K562 (cell line): Measurements from ENCODE around the gene SMARCD2.
"Not testable (repeated sequence)": the region's sequence is repeated elsewhere in the genome, so short reads cannot be mapped to it uniquely, and the experiment has no call there.

Experiments used
- CBX8 ChIP-seq: fragments of 200-600 bp; sonication (generic); IDR thresholded peaks from 2 replicates; pipeline ENCODE4 v1.6.1; 2012; ENCODE audit warnings: borderline replicate concordance, mixed run types, low read depth, mild to moderate bottlenecking, moderate library complexity, mixed read lengths, low read length, control low read depth, inconsistent platforms; ENCODE audit not compliant: poor library complexity, severe bottlenecking; ENCODE audit errors: extremely low read depth
- CTCF ChIP-seq, 3 experiments: IDR thresholded peaks in 2 of 3; conservative IDR thresholded peaks in 1 of 3; 2 replicates each; pipeline ENCODE4 v1.5.1; 2011 to 2012; ENCODE audit warnings: low read length in 3 of 3, mild to moderate bottlenecking in 3 of 3, control low read depth in 2 of 3, improper control_type of control experiment in 1 of 3, inconsistent platforms in 1 of 3, low read depth in 1 of 3, mixed read lengths in 1 of 3, moderate library complexity in 1 of 3; ENCODE audit not compliant: insufficient read depth in 2 of 3
- POLR2AphosphoS5 ChIP-seq: IDR thresholded peaks from 2 replicates; pipeline ENCODE4 v1.6.1; 2011; ENCODE audit warnings: mild to moderate bottlenecking, low read depth, low read length, moderate library complexity; ENCODE audit not compliant: control insufficient read depth, insufficient read depth
- ZBTB33 ChIP-seq: sonication (generic); formaldehyde crosslinking; IDR thresholded peaks from 2 replicates; pipeline ENCODE4 v1.8.1; 2023; ENCODE audit warnings: mild to moderate bottlenecking, missing genetic modification reagents

GRCh38 chr17:63874061-63874626, 31.7 kb upstream of the SMARCD2 start:
- not testable (repeated sequence) for TF ChIP-seq ZBTB33 (CRISPR knock-in tag); CBX8; POLR2AphosphoS5; CTCF (IDR thresholded peaks at IDR 0.05 in 2 of 3, conservative IDR thresholded peaks at IDR 0.05 in 1 of 3; ENCODE audit: insufficient read depth in 2 of 3, low read depth in 1 of 3, low read length in 3 of 3)
